Ascending aorta (tissue), 2 donors: ENCODE data around the gene GASK1B. TPM values are rescaled to one million over a fixed set of nuclear protein-coding genes. Genes with fewer than 3 reads are reported as not detected.

Experiments
- DNase-seq, 2 donors: peaks; one replicate each; pipeline ENCODE4 v3.0.0-alpha.2; 2019; ENCODE audit warnings: low spot score in 2 of 2
- H3K27ac ChIP-seq, 2 donors: fragments of 200-600 bp; sonication (generic); one replicate each; pipeline ENCODE4 v1.5.1; 2016 to 2017; ENCODE audit warnings: mild to moderate bottlenecking in 1 of 2
- H3K27me3 ChIP-seq: fragments of 200-600 bp; sonication (generic); one replicate; pipeline ENCODE4 v1.5.1; 2017
- H3K36me3 ChIP-seq, 2 donors: fragments of 200-600 bp; sonication (generic); one replicate each; pipeline ENCODE4 v1.5.1; 2016
- H3K4me1 ChIP-seq, 2 donors: fragments of 200-600 bp; sonication (generic); one replicate each; pipeline ENCODE4 v1.5.1; 2016 to 2017; ENCODE audit warnings: mild to moderate bottlenecking in 1 of 2
- H3K4me3 ChIP-seq, 2 donors: fragments of 200-600 bp; sonication (generic); one replicate each; pipeline ENCODE4 v1.5.1; 2016 to 2017; ENCODE audit warnings: mild to moderate bottlenecking in 1 of 2
- H3K9me3 ChIP-seq, 2 donors: fragments of 200-600 bp; sonication (generic); one replicate each; pipeline ENCODE4 v1.5.1; 2016
- intact Hi-C: fragments of 100-400 bp; cut with DNase I; formaldehyde crosslinking; loops from one replicate; pipeline ENCODE4 v1.15.1; 2023
- total RNA-seq: library from RNA; depleted of rRNA; stranded (reverse); fragments of >200 nt; gene quantifications from one replicate; pipeline ENCODE4 v1.1.0, GENCODE V29; 2016
- TF ChIP-seq, protein P1 (sequence below), 3 experiments: fragments of 200-600 bp in 2 of 3; fragments of 450-650 bp in 1 of 3; sonication (generic) in 2 of 3; IDR thresholded peaks; one replicate each; pipeline ENCODE4 v1.5.1; 2016 to 2019; ENCODE audit warnings: antibody characterized with exemption in 3 of 3, mild to moderate bottlenecking in 1 of 3, moderate library complexity in 1 of 3

Gene GASK1B
- total RNA-seq, 1 donor from 2014 or later = 69.7 TPM

DNA sequence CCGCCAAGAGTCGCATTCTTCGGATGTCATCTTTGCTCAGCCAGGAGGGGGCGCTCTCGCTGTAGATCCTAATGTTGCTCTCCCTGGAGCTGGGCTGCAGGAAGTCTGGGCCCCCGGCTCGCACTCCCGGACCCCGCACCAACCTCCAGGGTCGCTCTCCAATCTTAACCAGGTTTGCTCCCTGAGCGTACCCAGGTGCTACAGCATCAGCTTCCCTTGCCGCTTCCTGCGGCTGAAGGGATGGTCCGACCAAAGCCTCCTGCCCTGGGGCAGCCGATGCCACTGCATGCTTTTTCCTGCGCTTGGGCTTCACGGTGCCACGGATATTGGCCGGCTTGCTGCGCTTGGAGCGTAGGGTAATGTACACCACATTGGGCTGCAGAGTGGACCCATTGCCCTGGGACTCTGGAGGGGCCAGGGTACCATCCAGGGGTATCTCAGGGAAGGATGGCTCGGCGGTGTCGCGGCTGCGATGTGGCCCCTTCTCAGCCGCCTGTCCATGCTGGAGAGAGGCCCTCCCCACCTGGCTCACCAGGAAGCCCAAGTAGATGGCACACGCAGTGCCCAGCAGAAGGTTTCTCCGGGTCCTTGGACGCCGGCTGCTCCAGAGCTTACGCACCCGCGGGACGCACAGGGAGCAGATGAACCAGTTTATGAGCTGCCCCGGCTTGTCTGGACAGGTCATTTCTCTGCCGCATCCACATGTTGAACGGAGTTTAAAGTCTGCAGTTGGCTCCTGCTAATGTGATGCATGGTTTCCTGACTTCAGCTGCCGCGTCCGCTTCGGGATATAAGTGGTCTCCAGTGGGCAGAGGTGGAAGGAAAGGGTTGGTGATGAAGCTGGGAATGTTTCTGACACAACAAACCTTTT lies 1.9 kb downstream of the GASK1B start:
- H3K4me3 ChIP-seq = peak overlapping the region; percentile 68 to 88
- TF ChIP-seq, protein P1, sequence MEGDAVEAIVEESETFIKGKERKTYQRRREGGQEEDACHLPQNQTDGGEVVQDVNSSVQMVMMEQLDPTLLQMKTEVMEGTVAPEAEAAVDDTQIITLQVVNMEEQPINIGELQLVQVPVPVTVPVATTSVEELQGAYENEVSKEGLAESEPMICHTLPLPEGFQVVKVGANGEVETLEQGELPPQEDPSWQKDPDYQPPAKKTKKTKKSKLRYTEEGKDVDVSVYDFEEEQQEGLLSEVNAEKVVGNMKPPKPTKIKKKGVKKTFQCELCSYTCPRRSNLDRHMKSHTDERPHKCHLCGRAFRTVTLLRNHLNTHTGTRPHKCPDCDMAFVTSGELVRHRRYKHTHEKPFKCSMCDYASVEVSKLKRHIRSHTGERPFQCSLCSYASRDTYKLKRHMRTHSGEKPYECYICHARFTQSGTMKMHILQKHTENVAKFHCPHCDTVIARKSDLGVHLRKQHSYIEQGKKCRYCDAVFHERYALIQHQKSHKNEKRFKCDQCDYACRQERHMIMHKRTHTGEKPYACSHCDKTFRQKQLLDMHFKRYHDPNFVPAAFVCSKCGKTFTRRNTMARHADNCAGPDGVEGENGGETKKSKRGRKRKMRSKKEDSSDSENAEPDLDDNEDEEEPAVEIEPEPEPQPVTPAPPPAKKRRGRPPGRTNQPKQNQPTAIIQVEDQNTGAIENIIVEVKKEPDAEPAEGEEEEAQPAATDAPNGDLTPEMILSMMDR (IDR thresholded peaks at IDR 0.05) = peak; percentile 78 to 79 (median 79)
- no peaks in the 10 kb centered on the region for H3K27me3 ChIP-seq
- H3K4me1 ChIP-seq = peaks cover 0 to 29% of the 10 kb centered on the region in 2 donors
- H3K36me3 ChIP-seq = peaks cover 0 to 5% of the 10 kb centered on the region in 2 donors
- peak in 1 of 2 donors; percentile 91 for DNase-seq
- peak overlapping the region; percentile 88 to 97 for H3K27ac ChIP-seq
- no peaks in the 10 kb centered on the region for H3K9me3 ChIP-seq
- intact Hi-C loops = loop anchor here (1.0 to 10.0 kb wide), 7 partner anchors 40 to 789 kb away; partner anchors contain the start of genes C4orf46, ETFDH and TMEM144

DNA sequence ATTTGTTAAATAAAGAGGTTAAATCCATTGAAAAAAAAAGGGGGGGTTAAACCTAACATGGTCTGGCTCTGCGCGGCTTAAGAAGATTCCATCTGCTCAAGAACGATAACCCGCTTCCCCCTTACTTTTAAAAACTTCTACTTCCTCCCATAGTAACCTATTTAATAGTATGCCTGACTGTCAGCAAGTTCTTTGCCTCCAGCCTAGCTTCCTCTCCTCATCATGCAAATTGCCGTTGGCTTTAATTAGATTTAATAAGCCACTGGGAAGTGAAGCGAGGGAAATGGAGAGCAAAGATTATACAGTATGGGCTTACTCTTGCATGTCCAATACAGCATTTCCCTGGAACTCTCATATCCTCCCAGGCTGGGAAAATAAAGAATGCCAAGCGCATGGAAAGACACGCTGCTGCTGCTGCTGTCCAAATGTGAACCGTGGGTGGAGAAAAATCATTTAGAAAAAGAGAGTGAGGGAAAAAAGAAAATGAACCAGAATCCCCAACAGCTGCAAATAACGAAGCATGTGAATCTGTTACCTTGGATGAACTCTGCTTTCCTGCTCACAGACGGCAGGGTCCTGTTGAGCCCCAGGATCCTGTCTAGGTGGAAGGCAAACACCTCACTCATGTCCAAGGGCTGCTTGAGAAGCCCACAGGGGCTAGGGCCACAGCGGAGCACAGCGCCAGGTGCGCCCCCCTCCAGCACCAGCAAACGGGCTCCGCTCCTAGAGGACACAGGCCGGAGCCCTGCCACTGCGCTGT lies 2.7 kb downstream of the GASK1B start:
- H3K27ac ChIP-seq = peak overlapping the region; percentile 88 to 97
- TF ChIP-seq, protein P1 (IDR thresholded peaks at IDR 0.05) = no peak

DNA sequence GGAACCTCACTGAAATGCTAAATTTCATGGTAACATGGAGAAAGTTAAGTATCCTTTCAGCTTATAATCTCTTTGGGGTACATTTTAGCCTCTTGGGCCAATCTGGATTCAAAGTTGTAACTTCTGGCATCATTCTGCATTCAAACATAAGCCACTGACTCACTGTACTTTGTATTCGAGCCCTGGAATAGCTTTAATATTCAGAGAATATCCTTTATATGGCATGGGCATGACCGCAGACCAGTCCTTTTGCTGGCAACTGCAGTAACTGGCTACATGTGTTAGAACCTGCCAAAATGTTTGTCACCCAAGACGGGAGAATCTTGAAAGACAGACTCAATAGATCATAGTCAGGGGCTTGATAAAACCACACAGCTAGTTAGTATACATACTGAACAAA lies 3.3 kb downstream of the GASK1B start:
- intact Hi-C loops = no loop called here
- TF ChIP-seq, protein P1 (IDR thresholded peaks at IDR 0.05) = no peak
- peaks cover 0 to 19% of the 10 kb centered on the region in 2 donors for H3K4me1 ChIP-seq
- H3K36me3 ChIP-seq = peaks cover 0 to 5% of the 10 kb centered on the region in 2 donors
- peak overlapping the region; percentile 68 to 88 for H3K4me3 ChIP-seq
- DNase-seq = no peak
- no peaks in the 10 kb centered on the region for H3K27me3 ChIP-seq
- H3K27ac ChIP-seq = peak overlapping the region; percentile 88 to 97
- no peaks in the 10 kb centered on the region for H3K9me3 ChIP-seq

More for the DNA sequence above, 2.7 kb downstream of the GASK1B start:
- intact Hi-C loops = loop anchor here (1.0 to 10.0 kb wide), 7 partner anchors 41 to 788 kb away; partner anchors contain the start of genes C4orf46, ETFDH and TMEM144
- Histone ChIP-seq H3K4me3 (peak overlapping the region; percentile 68 to 88), H3K36me3 (peaks cover 0 to 5% of the 10 kb centered on the region in 2 donors), H3K27me3 (no peaks in the 10 kb centered on the region), H3K9me3 (no peaks in the 10 kb centered on the region), H3K4me1 (peaks cover 0 to 25% of the 10 kb centered on the region in 2 donors)
- no peak for DNase-seq

DNA sequence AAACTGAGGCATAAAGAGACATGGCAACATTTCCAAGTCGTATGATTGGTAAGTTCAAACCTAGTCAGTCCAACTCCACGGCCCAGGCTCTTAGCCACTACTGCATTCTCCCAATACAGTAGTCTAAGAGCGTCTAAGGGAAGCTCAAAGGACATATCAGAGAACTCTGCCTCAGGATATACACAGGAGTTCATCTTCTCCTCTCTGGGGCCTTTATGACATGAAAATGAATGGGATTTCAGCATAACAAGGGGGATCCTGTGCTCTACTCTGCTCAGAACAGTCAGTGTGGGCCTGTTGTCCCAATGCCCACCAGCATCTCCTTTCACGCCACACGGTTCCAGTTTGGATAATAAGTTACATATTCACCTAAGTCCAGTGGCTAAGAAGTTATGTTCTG lies 4.2 kb downstream of the GASK1B start:
- no peak for DNase-seq
- H3K27me3 ChIP-seq = no peaks in the 10 kb centered on the region
- peak overlapping the region; percentile 68 to 88 for H3K4me3 ChIP-seq
- intact Hi-C loops = no loop called here
- TF ChIP-seq, protein P1 (IDR thresholded peaks at IDR 0.05) = no peak
- H3K27ac ChIP-seq = peak overlapping the region; percentile 88 to 97
- peaks cover 0 to 5% of the 10 kb centered on the region in 2 donors for H3K36me3 ChIP-seq
- H3K4me1 ChIP-seq = peaks cover 0 to 14% of the 10 kb centered on the region in 2 donors
- H3K9me3 ChIP-seq = no peaks in the 10 kb centered on the region

DNA sequence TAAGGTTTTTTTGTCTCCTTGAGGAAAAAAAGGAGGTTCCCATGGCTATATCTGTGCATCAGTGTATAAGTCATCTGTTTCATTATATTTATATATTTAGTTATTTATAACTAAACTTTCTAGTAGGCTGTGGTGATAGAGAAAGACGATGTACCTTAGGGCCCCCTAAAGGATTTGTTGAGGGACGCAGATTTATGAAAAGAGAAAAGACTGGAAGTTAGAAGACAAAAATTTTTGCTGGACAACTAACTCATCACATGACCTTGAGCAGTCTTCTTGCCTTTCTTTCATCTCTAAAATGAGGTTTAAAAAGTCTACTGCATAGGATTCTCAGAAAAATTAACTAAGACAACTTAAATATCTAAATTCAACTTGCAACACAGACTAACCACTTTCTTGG lies 6.1 kb downstream of the GASK1B start:
- intact Hi-C loops = no loop called here
- no peak for DNase-seq
- Histone ChIP-seq H3K4me3 (peak overlapping the region; percentile 68 to 88), H3K36me3 (peaks cover 0 to 5% of the 10 kb centered on the region in 2 donors), H3K9me3 (no peaks in the 10 kb centered on the region), H3K27ac (peak overlapping the region; percentile 88 to 97), H3K27me3 (no peaks in the 10 kb centered on the region), H3K4me1 (peaks cover 4 to 20% of the 10 kb centered on the region in 2 donors)
- TF ChIP-seq, protein P1 (IDR thresholded peaks at IDR 0.05) = no peak
